ENCODE measurements around the gene FBXL15.
A peak's percentile ranks its signal among the peaks of the same experiment; 100 is the strongest.
"Not testable (repeated sequence)": the region's sequence is repeated elsewhere in the genome, so short reads cannot be mapped to it uniquely, and the experiment has no call there.

Gene FBXL15

DNA sequence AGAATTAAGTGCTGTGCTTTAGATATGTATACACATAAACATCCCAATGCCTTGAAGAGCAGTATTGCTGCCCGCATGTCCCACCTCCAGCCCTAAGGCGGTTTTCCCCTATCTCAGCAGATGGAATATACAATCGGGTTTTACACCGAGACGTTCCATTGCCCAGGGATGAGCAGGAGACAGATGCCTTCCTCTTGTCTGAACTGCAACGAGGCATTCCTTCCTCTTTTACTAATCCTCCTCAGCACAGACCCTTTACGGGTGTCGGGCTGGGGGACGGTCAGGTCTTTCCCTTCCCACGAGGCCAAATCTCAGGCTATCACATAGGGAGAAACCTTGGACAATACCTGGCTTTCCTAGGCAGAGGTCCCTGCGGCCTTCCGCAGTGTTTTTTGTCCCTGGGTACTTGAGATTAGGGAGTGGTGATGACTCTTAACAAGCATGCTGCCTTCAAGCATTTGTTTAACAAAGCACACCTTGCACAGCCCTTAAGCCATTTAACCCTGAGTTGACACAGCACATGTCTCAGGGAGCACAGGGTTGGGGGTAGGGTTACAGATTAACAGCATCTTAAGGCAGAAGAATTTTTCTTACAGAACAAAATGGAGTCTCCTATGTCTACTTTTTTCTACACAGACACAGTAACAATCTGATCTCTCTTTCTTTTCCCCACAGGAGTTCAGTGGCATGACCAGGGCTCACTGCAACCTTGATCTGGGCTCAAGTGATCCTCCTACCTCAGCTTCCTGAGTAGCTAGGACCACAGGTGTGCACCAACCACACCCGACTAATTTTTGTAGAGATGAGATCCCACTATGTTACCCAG is 34.2 kb downstream of the FBXL15 start:
- H4K8ac ChIP-seq (ENCODE audit: low read depth, low read length); H3K36me3 ChIP-seq (ENCODE audit: control insufficient read depth in 1 of 2, insufficient read depth in 2 of 2, low read length in 2 of 2); H3K14ac ChIP-seq (ENCODE audit: low read length); H3K79me2 ChIP-seq (ENCODE audit: control insufficient read depth, insufficient read depth, low read length, poor library complexity); H2AFZ ChIP-seq (ENCODE audit: insufficient read depth, low read length, poor library complexity); H3K23ac ChIP-seq (ENCODE audit: low read length); H3K9me3 ChIP-seq (ENCODE audit: insufficient read depth, low read depth, low read length); H2AK5ac ChIP-seq (ENCODE audit: low read length); H3K4me2 ChIP-seq (ENCODE audit: low read length); H3K9ac ChIP-seq (ENCODE audit: low read length); H3K18ac ChIP-seq (ENCODE audit: low read length); H3K27me3 ChIP-seq (ENCODE audit: insufficient read depth, low read length); H2BK120ac ChIP-seq (ENCODE audit: insufficient read depth, low read length, poor library complexity); H3K4me3 ChIP-seq (ENCODE audit: low read depth, low read length); H4K12ac ChIP-seq (ENCODE audit: low read depth, low read length); H3K4ac ChIP-seq (ENCODE audit: low read depth, low read length); H2BK12ac ChIP-seq (ENCODE audit: low read length): not testable (repeated sequence)
- Histone ChIP-seq H4K91ac (ENCODE audit: low read depth, low read length) (peak overlapping the region; percentile 41), H2BK5ac (ENCODE audit: low read depth, low read length, poor library complexity) (peak overlapping the region; percentile 22), H3K4me1 (ENCODE audit: control insufficient read depth in 1 of 2, insufficient read depth in 2 of 2, low read length in 2 of 2) (peaks cover 6 to 12% of the 10 kb centered on the region in 2 experiments), H3K27ac (ENCODE audit: low read depth, low read length) (peak overlapping the region; percentile 69), H3K79me1 (ENCODE audit: low read length) (peaks cover 21% of the 10 kb centered on the region)
- DNase-seq: peak; percentile 87 to 92
- no CpG with 5 or more reads among the region's 13 CpGs for WGBS (ENCODE audit: extremely low coverage, insufficient coverage, insufficient read length)

DNA sequence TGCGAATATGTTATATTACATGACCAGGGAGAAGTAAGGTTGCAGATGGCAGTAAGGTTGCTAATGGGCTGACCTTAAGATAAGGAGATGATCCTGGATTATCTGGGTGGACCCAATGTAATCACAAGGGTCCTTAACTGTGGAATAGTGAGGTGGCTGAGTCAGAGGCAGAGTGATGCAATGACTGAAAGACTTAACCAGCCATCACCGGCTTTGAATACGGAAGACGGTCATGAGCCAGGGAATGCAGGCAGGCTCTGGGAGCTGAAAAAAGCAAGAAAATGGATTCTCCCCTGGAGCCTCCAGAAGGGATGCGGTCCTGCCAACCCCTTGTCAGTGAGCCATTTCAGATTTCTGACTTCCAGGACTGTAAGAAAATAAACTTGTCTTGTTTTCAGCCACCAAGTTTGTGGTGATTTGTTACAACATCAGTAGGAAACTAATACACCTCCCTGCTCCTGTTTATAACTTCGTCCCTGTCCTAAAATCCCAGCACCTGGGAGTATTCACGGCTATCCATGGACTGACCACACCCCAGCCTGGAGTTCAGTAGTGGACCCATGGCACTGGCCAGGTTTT is 35.3 kb downstream of the FBXL15 start:
- no peak overlapping the region for H4K12ac ChIP-seq (ENCODE audit: low read depth, low read length)
- H3K27me3 ChIP-seq (ENCODE audit: insufficient read depth, low read length): no peaks in the 10 kb centered on the region
- no peak overlapping the region for H3K4me2 ChIP-seq (ENCODE audit: low read length)
- H3K18ac ChIP-seq (ENCODE audit: low read length): no peak overlapping the region
- no peak overlapping the region for H2AFZ ChIP-seq (ENCODE audit: insufficient read depth, low read length, poor library complexity)
- peak; percentile 77 to 86 for DNase-seq
- H3K79me1 ChIP-seq (ENCODE audit: low read length): peaks cover 14% of the 10 kb centered on the region
- H3K27ac ChIP-seq (ENCODE audit: low read depth, low read length): peak overlapping the region; percentile 60
- H3K4ac ChIP-seq (ENCODE audit: low read depth, low read length): no peak overlapping the region
- H4K91ac ChIP-seq (ENCODE audit: low read depth, low read length): peak overlapping the region; percentile 65
- H3K4me1 ChIP-seq (ENCODE audit: control insufficient read depth in 1 of 2, insufficient read depth in 2 of 2, low read length in 2 of 2): peaks cover 11 to 16% of the 10 kb centered on the region in 2 experiments
- H4K8ac ChIP-seq (ENCODE audit: low read depth, low read length): peak overlapping the region; percentile 16
- peaks cover 3% of the 10 kb centered on the region for H3K79me2 ChIP-seq (ENCODE audit: control insufficient read depth, insufficient read depth, low read length, poor library complexity)
- no peak overlapping the region for H2AK5ac ChIP-seq (ENCODE audit: low read length)
- H3K14ac ChIP-seq (ENCODE audit: low read length): peak overlapping the region; percentile 52
- peaks cover 5 to 6% of the 10 kb centered on the region in 2 experiments for H3K36me3 ChIP-seq (ENCODE audit: control insufficient read depth in 1 of 2, insufficient read depth in 2 of 2, low read length in 2 of 2)
- peak overlapping the region; percentile 91 for H2BK120ac ChIP-seq (ENCODE audit: insufficient read depth, low read length, poor library complexity)
- no peak overlapping the region for H3K23ac ChIP-seq (ENCODE audit: low read length)
- WGBS (ENCODE audit: extremely low coverage, insufficient coverage, insufficient read length): no CpG with 5 or more reads among the region's 7 CpGs
- peaks cover 1% of the 10 kb centered on the region for H3K9me3 ChIP-seq (ENCODE audit: insufficient read depth, low read depth, low read length)
- H3K9ac ChIP-seq (ENCODE audit: low read length): no peak overlapping the region
- H2BK12ac ChIP-seq (ENCODE audit: low read length): no peak overlapping the region
- no peak overlapping the region for H3K4me3 ChIP-seq (ENCODE audit: low read depth, low read length)
- no peak overlapping the region for H2BK5ac ChIP-seq (ENCODE audit: low read depth, low read length, poor library complexity)

GRCh38 chr10:102457591-102458150 is 37.0 kb downstream of the FBXL15 start:
- H3K14ac ChIP-seq (ENCODE audit: low read length): no peak overlapping the region
- no peak overlapping the region for H2BK5ac ChIP-seq (ENCODE audit: low read depth, low read length, poor library complexity)
- H4K8ac ChIP-seq (ENCODE audit: low read depth, low read length): no peak overlapping the region
- peaks cover 1% of the 10 kb centered on the region for H3K9me3 ChIP-seq (ENCODE audit: insufficient read depth, low read depth, low read length)
- no peak overlapping the region for H4K91ac ChIP-seq (ENCODE audit: low read depth, low read length)
- no peak overlapping the region for H3K18ac ChIP-seq (ENCODE audit: low read length)
- H3K4me3 ChIP-seq (ENCODE audit: low read depth, low read length): no peak overlapping the region
- H3K9ac ChIP-seq (ENCODE audit: low read length): no peak overlapping the region
- no peak overlapping the region for H3K23ac ChIP-seq (ENCODE audit: low read length)
- H4K12ac ChIP-seq (ENCODE audit: low read depth, low read length): no peak overlapping the region
- H3K36me3 ChIP-seq (ENCODE audit: control insufficient read depth in 1 of 2, insufficient read depth in 2 of 2, low read length in 2 of 2): peaks cover 2 to 5% of the 10 kb centered on the region in 2 experiments
- H3K27ac ChIP-seq (ENCODE audit: low read depth, low read length): no peak overlapping the region
- no peak overlapping the region for H2BK120ac ChIP-seq (ENCODE audit: insufficient read depth, low read length, poor library complexity)
- no peak overlapping the region for H2BK12ac ChIP-seq (ENCODE audit: low read length)
- H3K4me1 ChIP-seq (ENCODE audit: control insufficient read depth in 1 of 2, insufficient read depth in 2 of 2, low read length in 2 of 2): peaks cover 14 to 18% of the 10 kb centered on the region in 2 experiments
- peaks cover 3% of the 10 kb centered on the region for H3K79me2 ChIP-seq (ENCODE audit: control insufficient read depth, insufficient read depth, low read length, poor library complexity)
- no peak for DNase-seq
- peaks cover 13% of the 10 kb centered on the region for H3K79me1 ChIP-seq (ENCODE audit: low read length)
- no peak overlapping the region for H3K4ac ChIP-seq (ENCODE audit: low read depth, low read length)
- no peak overlapping the region for H2AFZ ChIP-seq (ENCODE audit: insufficient read depth, low read length, poor library complexity)
- no peaks in the 10 kb centered on the region for H3K27me3 ChIP-seq (ENCODE audit: insufficient read depth, low read length)
- no CpG with 5 or more reads among the region's 9 CpGs for WGBS (ENCODE audit: extremely low coverage, insufficient coverage, insufficient read length)
- no peak overlapping the region for H2AK5ac ChIP-seq (ENCODE audit: low read length)
- no peak overlapping the region for H3K4me2 ChIP-seq (ENCODE audit: low read length)

GRCh38 chr10:102458656-102459055 is 38.0 kb downstream of the FBXL15 start:
- H2AFZ ChIP-seq (ENCODE audit: insufficient read depth, low read length, poor library complexity): no peak overlapping the region
- H2BK5ac ChIP-seq (ENCODE audit: low read depth, low read length, poor library complexity): no peak overlapping the region
- DNase-seq: no peak
- H4K12ac ChIP-seq (ENCODE audit: low read depth, low read length): no peak overlapping the region
- H3K4ac ChIP-seq (ENCODE audit: low read depth, low read length): no peak overlapping the region
- no peak overlapping the region for H3K9ac ChIP-seq (ENCODE audit: low read length)
- H3K79me1 ChIP-seq (ENCODE audit: low read length): peaks cover 11% of the 10 kb centered on the region
- no peak overlapping the region for H2AK5ac ChIP-seq (ENCODE audit: low read length)
- no peak overlapping the region for H3K18ac ChIP-seq (ENCODE audit: low read length)
- no peak overlapping the region for H3K4me3 ChIP-seq (ENCODE audit: low read depth, low read length)
- H3K27ac ChIP-seq (ENCODE audit: low read depth, low read length): no peak overlapping the region
- no peak overlapping the region for H4K91ac ChIP-seq (ENCODE audit: low read depth, low read length)
- H3K36me3 ChIP-seq (ENCODE audit: control insufficient read depth in 1 of 2, insufficient read depth in 2 of 2, low read length in 2 of 2): peaks cover 2 to 3% of the 10 kb centered on the region in 2 experiments
- no peak overlapping the region for H3K4me2 ChIP-seq (ENCODE audit: low read length)
- H3K4me1 ChIP-seq (ENCODE audit: control insufficient read depth in 1 of 2, insufficient read depth in 2 of 2, low read length in 2 of 2): peaks cover 14 to 17% of the 10 kb centered on the region in 2 experiments
- peaks cover 3% of the 10 kb centered on the region for H3K79me2 ChIP-seq (ENCODE audit: control insufficient read depth, insufficient read depth, low read length, poor library complexity)
- no peak overlapping the region for H2BK12ac ChIP-seq (ENCODE audit: low read length)
- no peak overlapping the region for H2BK120ac ChIP-seq (ENCODE audit: insufficient read depth, low read length, poor library complexity)
- no peaks in the 10 kb centered on the region for H3K27me3 ChIP-seq (ENCODE audit: insufficient read depth, low read length)
- H3K14ac ChIP-seq (ENCODE audit: low read length): no peak overlapping the region
- WGBS (ENCODE audit: extremely low coverage, insufficient coverage, insufficient read length): no CpG with 5 or more reads among the region's 4 CpGs
- H4K8ac ChIP-seq (ENCODE audit: low read depth, low read length): no peak overlapping the region
- peaks cover 1% of the 10 kb centered on the region for H3K9me3 ChIP-seq (ENCODE audit: insufficient read depth, low read depth, low read length)
- H3K23ac ChIP-seq (ENCODE audit: low read length): no peak overlapping the region

All from trophoblast cell (in vitro differentiated cells and primary cell).